ENCODE data around the gene SCRN1. TPM values are rescaled to one million over a fixed set of nuclear protein-coding genes. Genes with fewer than 3 reads are reported as not detected.

The SCRN1 gene
- total and polyA plus RNA-seq, 2 experiments from 2014 or later: 47.1 to 73.5 TPM

GRCh38 chr7:30003098-30003497 is 13.5 kb upstream of the SCRN1 start:
- H3K4me1 ChIP-seq (ENCODE audit: insufficient read depth): no peaks in the 10 kb centered on the region
- TF ChIP-seq EZH2phosphoT487 (IDR thresholded peaks at IDR 0.05; ENCODE audit: low read depth, severe bottlenecking, unreplicated experiment) (no peak), EZH2 (IDR thresholded peaks at IDR 0.05; ENCODE audit: borderline replicate concordance) (no peak)
- TF ChIP-seq, protein P1, sequence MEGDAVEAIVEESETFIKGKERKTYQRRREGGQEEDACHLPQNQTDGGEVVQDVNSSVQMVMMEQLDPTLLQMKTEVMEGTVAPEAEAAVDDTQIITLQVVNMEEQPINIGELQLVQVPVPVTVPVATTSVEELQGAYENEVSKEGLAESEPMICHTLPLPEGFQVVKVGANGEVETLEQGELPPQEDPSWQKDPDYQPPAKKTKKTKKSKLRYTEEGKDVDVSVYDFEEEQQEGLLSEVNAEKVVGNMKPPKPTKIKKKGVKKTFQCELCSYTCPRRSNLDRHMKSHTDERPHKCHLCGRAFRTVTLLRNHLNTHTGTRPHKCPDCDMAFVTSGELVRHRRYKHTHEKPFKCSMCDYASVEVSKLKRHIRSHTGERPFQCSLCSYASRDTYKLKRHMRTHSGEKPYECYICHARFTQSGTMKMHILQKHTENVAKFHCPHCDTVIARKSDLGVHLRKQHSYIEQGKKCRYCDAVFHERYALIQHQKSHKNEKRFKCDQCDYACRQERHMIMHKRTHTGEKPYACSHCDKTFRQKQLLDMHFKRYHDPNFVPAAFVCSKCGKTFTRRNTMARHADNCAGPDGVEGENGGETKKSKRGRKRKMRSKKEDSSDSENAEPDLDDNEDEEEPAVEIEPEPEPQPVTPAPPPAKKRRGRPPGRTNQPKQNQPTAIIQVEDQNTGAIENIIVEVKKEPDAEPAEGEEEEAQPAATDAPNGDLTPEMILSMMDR (IDR thresholded peaks at IDR 0.05; ENCODE audit: poor library complexity): no peak

GRCh38 chr7:30001998-30002397 is 12.4 kb upstream of the SCRN1 start:
- H4K20me1 ChIP-seq (ENCODE audit: insufficient read depth, poor library complexity, severe bottlenecking): no peaks in the 10 kb centered on the region
- 83% methylated on average over 2 of the region's 2 CpGs for WGBS (ENCODE audit: low lambda C conversion rate, missing lambda C conversion rate)
- no peak overlapping the region for H3K4me3 ChIP-seq

More at GRCh38 chr7:30003098-30003497, 13.5 kb upstream of the SCRN1 start:
- Histone ChIP-seq H3K36me3 (replicated peaks; ENCODE audit: insufficient read depth, low read depth) (no peaks in the 10 kb centered on the region), H2AFZ (no peak overlapping the region), H3K9me2 (replicated peaks; ENCODE audit: insufficient read depth) (no peaks in the 10 kb centered on the region), H3K4me2 (no peak overlapping the region), H3K9me3 (ENCODE audit: low read depth) (no peaks in the 10 kb centered on the region), H4K20me1 (ENCODE audit: insufficient read depth, poor library complexity, severe bottlenecking) (no peaks in the 10 kb centered on the region), H3K27me3 (no peaks in the 10 kb centered on the region), H3K4me3 (no peak overlapping the region), H3K79me2 (no peaks in the 10 kb centered on the region), H3K27ac (no peak overlapping the region)
- DNase-seq (ENCODE audit: low spot score): no peak
- 52% methylated on average over 6 of the region's 6 CpGs for WGBS (ENCODE audit: low lambda C conversion rate, missing lambda C conversion rate)

GRCh38 chr7:29998489-29998888 is 8.9 kb upstream of the SCRN1 start:
- H3K4me1 ChIP-seq (ENCODE audit: insufficient read depth): no peaks in the 10 kb centered on the region
- H3K36me3 ChIP-seq (replicated peaks; ENCODE audit: insufficient read depth, low read depth): no peaks in the 10 kb centered on the region
- no peak for DNase-seq (ENCODE audit: low spot score)
- H3K27ac ChIP-seq: no peak overlapping the region
- no peaks in the 10 kb centered on the region for H4K20me1 ChIP-seq (ENCODE audit: insufficient read depth, poor library complexity, severe bottlenecking)
- no peaks in the 10 kb centered on the region for H3K79me2 ChIP-seq
- no peaks in the 10 kb centered on the region for H3K9me3 ChIP-seq (ENCODE audit: low read depth)
- no peak overlapping the region for H2AFZ ChIP-seq
- H3K4me3 ChIP-seq: no peak overlapping the region
- no peaks in the 10 kb centered on the region for H3K9me2 ChIP-seq (replicated peaks; ENCODE audit: insufficient read depth)
- TF ChIP-seq EZH2 (IDR thresholded peaks at IDR 0.05; ENCODE audit: borderline replicate concordance): no peak
- TF ChIP-seq, protein P1 (IDR thresholded peaks at IDR 0.05; ENCODE audit: poor library complexity): no peak
- TF ChIP-seq EZH2phosphoT487 (IDR thresholded peaks at IDR 0.05; ENCODE audit: low read depth, severe bottlenecking, unreplicated experiment): no peak
- no peaks in the 10 kb centered on the region for H3K27me3 ChIP-seq
- no peak overlapping the region for H3K4me2 ChIP-seq

More at GRCh38 chr7:30001998-30002397, 12.4 kb upstream of the SCRN1 start:
- TF ChIP-seq EZH2 (IDR thresholded peaks at IDR 0.05; ENCODE audit: borderline replicate concordance): no peak
- no peaks in the 10 kb centered on the region for H3K9me3 ChIP-seq (ENCODE audit: low read depth)
- no peaks in the 10 kb centered on the region for H3K4me1 ChIP-seq (ENCODE audit: insufficient read depth)
- H3K4me2 ChIP-seq: no peak overlapping the region
- H3K9me2 ChIP-seq (replicated peaks; ENCODE audit: insufficient read depth): no peaks in the 10 kb centered on the region
- H3K79me2 ChIP-seq: no peaks in the 10 kb centered on the region
- no peaks in the 10 kb centered on the region for H3K27me3 ChIP-seq
- H3K36me3 ChIP-seq (replicated peaks; ENCODE audit: insufficient read depth, low read depth): no peaks in the 10 kb centered on the region
- H3K27ac ChIP-seq: no peak overlapping the region
- H2AFZ ChIP-seq: no peak overlapping the region
- DNase-seq (ENCODE audit: low spot score): no peak

DNA sequence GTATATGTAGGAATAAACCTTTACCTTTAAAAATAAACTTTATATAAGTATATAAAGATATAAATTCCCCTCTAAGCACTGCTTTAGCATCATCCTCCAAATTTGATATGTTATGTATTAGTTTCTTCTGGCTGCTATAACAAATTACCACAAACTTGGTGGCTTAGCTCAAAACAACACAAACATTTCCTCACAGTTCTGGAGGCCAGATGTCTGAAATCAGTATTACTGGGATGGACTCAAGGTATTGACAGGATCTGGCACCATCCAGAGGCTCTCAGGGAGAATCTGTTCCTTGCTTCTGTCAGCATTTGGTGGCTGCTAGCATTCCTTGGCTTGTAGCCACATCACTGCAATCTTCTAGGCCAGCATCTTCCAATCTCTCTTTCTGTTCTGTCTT is 6.7 kb upstream of the SCRN1 start:
- Histone ChIP-seq H3K36me3 (replicated peaks; ENCODE audit: insufficient read depth, low read depth) (no peaks in the 10 kb centered on the region), H3K4me2 (no peak overlapping the region), H3K4me3 (no peak overlapping the region), H3K9me3 (ENCODE audit: low read depth) (peaks cover 7% of the 10 kb centered on the region), H3K79me2 (no peaks in the 10 kb centered on the region), H3K9me2 (replicated peaks; ENCODE audit: insufficient read depth) (no peaks in the 10 kb centered on the region), H3K4me1 (ENCODE audit: insufficient read depth) (no peaks in the 10 kb centered on the region), H2AFZ (no peak overlapping the region), H3K27me3 (no peaks in the 10 kb centered on the region), H3K27ac (no peak overlapping the region), H4K20me1 (ENCODE audit: insufficient read depth, poor library complexity, severe bottlenecking) (no peaks in the 10 kb centered on the region)
- no peak for DNase-seq (ENCODE audit: low spot score)
- TF ChIP-seq EZH2phosphoT487 (IDR thresholded peaks at IDR 0.05; ENCODE audit: low read depth, severe bottlenecking, unreplicated experiment) (no peak), EZH2 (IDR thresholded peaks at IDR 0.05; ENCODE audit: borderline replicate concordance) (no peak)
- TF ChIP-seq, protein P1 (IDR thresholded peaks at IDR 0.05; ENCODE audit: poor library complexity): no peak

Data from hepatocyte (in vitro differentiated cells).